Activated gamma-delta T cell (primary cell): ENCODE measurements around the gene IRF1.
"Not testable (repeated sequence)": the region's sequence is repeated elsewhere in the genome, so short reads cannot be mapped to it uniquely, and the experiment has no call there.

Source experiments
- DNase-seq: peaks from one replicate; lab custom pipeline; 2025; lab: John Stamatoyannopoulos, UW
- total RNA-seq, 2 donors: gene quantifications; one replicate each; lab custom pipeline; 2026; lab: John Stamatoyannopoulos, UW

The IRF1 gene
- 602 to 641 reads per million in 2 donors for total RNA-seq

- peak; percentile 98 for DNase-seq
These were observed at the start of gene IRF1 for GRCh38 chr5:132490484-132491367. Gene IRF1, minus strand, starts transcription at chr5:132490773. Its CDS starts 1,295 bp downstream, at chr5:132489478.

- no peak for DNase-seq
These were observed 49.6 kb upstream of the IRF1 start for GRCh38 chr5:132540149-132540548.

GRCh38 chr5:132539716-132540115, 49.1 kb upstream of the IRF1 start:
- DNase-seq = no peak

- DNase-seq = no peak
These were observed 40.4 kb upstream of the IRF1 start for GRCh38 chr5:132530946-132531345.

- no peak for DNase-seq
These were observed 38.5 kb upstream of the IRF1 start for GRCh38 chr5:132528866-132529634.

GRCh38 chr5:132528021-132528420, 37.4 kb upstream of the IRF1 start:
- DNase-seq = no peak

GRCh38 chr5:132526974-132527564, 36.5 kb upstream of the IRF1 start:
- no peak for DNase-seq

- no peak for DNase-seq
These were observed 35.9 kb upstream of the IRF1 start for GRCh38 chr5:132526290-132526973.

GRCh38 chr5:132525299-132525724, 34.7 kb upstream of the IRF1 start:
- DNase-seq = no peak

- DNase-seq = not testable (repeated sequence)
These were observed 34.3 kb upstream of the IRF1 start for GRCh38 chr5:132524877-132525276.

- not testable (repeated sequence) for DNase-seq
These were observed 31.5 kb upstream of the IRF1 start for GRCh38 chr5:132522067-132522466.

GRCh38 chr5:132513618-132514336, 23.2 kb upstream of the IRF1 start:
- not testable (repeated sequence) for DNase-seq

- DNase-seq = no peak
These were observed 19.5 kb upstream of the IRF1 start for GRCh38 chr5:132510076-132510475.

- no peak for DNase-seq
These were observed 15.6 kb upstream of the IRF1 start for GRCh38 chr5:132506094-132506692.

- DNase-seq = no peak
These were observed 15.1 kb upstream of the IRF1 start for GRCh38 chr5:132505641-132506040.

- DNase-seq = no peak
These were observed 14.2 kb upstream of the IRF1 start for GRCh38 chr5:132504746-132505145.

- DNase-seq = no peak
These were observed 12.7 kb upstream of the IRF1 start for GRCh38 chr5:132503244-132503643.

- no peak for DNase-seq
These were observed 11.7 kb upstream of the IRF1 start for GRCh38 chr5:132501961-132502931.

- DNase-seq = no peak
These were observed 11.0 kb upstream of the IRF1 start for GRCh38 chr5:132501629-132501956.
